Limb (tissue), 2 donors: Measurements from ENCODE around the gene MUSK.
"Not testable (repeated sequence)": the region's sequence is repeated elsewhere in the genome, so short reads cannot be mapped to it uniquely, and the experiment has no call there.

Experiments
- DNase-seq, 2 donors: peaks; one replicate each; pipeline ENCODE4 v3.0.0-alpha.2; 2016; ENCODE audit errors: extremely low spot score in 2 of 2

MUSK gene

DNA sequence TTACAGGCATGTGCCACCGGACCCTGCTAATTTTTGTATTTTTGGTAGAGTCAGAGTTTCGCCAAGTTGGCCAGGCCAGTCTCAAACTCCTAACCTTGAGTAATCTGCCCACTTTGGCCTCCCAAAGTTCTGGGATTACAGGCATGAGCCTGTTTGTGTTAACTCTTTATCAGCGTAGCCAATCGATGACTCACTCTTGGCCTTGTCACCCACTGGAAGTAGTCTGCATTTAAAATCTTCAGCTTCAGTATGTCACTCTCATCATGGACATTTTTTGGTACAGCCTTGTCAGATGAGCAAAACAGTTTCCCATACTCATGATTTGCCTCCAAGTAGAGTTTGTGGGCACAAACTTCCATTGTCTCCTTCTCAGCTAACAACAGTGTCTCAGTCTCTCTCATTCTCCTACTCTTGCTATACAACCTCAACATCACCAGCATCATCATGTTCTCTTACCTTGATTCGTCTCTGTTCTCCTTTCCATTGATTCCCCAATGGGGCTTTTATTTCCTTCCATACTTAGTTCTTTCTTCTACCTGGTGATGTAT, 22.5 kb downstream of the MUSK start:
- no peak for DNase-seq

DNA sequence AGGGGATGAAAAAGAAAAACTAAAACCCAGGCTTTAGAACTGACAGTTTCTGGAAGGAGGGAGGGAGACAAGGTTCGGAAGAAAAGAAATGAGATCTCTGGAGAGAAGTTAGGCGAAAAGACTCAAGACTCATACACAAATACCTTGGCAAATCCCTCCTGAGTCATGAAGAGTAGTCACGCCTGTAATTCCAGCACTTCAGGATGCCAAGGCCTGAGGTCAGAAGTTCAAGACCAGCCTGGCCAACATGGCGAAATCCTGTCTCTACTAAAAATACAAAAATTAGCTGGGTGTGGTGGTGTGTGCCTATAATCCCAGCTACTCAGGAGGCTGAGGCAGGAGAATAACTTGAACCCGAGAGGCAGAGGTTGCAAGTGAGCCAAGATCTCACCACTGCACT, 27.3 kb downstream of the MUSK start:
- not testable (repeated sequence) for DNase-seq

DNA sequence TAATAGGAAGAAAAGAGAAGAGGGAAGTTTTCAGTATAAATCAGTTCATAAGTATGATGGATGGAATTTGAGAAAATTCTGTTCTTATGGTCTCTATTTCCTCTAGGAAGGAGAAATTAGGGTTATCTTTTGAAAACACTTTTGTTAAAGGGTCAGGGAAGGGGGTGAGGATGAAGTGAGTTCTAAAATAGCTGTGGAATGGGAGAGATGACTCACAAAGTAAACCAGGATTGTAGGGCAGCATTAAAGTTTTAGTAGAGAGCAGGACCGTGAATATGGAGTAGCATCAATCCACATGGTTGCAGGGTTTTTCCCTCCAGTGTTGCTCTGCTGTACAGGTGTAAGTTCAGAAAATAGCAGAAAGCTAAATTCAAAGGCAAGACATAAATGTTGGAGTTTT, 32.4 kb downstream of the MUSK start:
- no peak for DNase-seq

DNA sequence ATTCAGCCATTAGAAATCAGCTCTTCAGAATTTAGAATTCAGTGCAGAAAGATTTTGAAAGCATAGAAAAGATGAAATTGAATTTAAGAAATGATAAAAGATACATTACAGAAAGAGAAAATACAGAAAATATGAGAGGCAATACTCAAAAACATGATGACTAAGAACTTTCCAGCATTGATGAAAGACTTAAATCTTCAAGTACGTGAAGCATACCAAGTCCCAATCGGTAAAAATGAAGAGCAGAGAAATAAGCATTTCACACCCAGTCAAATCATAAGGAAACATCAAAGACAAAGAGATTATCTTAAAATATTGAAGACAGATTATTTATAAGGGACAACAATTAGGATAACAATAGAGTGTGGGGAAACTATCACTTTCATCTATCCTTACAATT, 35.1 kb downstream of the MUSK start:
- no peak for DNase-seq

DNA sequence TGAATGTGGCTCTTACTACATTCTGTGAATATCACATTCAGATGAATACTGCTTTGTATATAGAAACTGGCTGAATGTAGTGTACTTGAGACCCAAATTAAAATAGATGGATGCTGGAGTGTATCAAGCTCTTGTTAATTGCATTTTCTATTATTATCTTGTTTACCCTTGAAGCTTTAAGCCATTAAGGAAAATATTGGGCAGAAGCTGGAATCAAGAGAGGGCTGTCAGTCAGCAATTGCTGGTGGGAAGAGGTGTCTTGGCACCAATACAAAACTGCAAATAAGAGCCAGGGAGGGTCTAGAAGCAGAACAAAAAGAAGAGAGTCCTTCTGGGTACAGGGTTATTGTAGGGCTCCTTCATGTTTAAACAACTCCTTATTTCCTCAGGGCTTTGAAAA, 38.8 kb downstream of the MUSK start:
- no peak for DNase-seq

DNA sequence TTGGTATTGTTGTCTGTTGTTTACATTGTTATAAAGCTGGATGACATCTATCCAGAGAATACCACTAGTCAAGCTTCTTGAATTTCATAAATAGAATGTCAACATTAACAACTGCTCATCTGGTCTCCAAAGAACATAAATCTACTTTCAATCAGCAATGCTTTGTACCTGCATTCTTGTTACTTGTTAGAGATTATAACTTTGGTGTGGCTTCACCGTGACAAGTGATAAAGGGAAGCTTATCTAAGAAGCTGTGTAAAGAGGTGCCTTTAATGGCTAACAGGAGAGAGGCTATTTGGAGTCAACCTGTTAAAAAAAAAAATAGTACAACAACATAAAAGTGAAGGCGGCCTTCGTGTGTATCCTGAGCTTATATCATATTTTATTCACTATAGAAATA, 41.8 kb downstream of the MUSK start:
- DNase-seq: no peak

DNA sequence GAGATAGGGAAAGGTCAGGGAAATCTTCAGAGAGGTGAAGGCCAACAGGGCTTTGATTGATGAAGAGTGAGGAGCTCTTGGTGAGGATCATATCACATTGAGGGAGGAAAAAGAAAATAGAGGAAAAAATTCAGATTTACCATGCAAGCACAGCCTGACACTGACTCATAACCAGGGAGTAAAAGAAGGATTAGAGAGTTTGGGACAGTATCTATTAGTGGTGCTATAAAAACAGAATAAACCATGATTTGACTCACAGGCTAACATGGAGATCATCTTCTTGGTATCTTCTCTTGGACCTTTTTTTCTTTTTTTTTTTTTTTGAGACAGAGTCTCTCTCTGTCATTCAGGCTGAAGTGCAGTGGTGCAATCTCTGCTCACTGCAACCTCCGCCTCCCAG, 44.4 kb downstream of the MUSK start:
- DNase-seq: no peak

DNA sequence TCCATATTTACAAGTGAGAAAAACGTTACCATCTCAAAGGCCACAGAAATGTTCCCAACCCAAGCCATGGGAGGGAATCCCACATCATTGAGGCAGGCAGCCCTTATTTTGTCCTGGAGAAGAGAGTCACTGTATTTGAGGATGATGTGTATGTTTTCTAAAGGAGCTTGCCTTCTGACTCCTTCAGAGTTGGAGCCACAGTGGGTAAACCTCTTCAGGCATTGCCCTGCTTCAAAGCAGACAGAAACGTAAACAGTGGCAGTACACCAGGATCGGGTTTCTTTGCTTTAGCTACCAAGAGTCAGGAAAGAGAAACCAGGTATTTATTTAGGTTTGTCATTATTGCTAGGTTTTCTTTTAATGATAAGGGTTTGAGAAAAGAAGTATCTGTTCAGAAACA, 45.7 kb downstream of the MUSK start:
- DNase-seq: no peak

DNA sequence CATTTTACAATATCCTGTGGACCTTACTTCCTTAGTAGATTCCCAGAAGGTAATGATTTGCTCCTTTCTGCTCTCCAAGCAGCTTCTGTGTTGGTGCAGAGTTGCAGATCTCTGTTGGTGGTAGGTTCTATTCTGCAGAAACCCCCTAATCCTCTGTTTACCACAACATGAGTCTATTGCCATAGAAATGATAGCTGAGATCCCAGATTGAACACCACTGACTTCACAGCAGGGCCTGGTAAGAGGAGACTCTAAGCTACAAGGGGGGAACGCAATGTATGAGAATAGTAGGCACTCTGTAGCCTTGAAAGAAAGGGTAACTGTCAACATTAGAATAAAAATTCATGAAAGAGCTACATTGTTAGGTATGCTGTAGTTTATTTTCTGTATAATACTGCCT, 59.5 kb downstream of the MUSK start:
- no peak for DNase-seq

DNA sequence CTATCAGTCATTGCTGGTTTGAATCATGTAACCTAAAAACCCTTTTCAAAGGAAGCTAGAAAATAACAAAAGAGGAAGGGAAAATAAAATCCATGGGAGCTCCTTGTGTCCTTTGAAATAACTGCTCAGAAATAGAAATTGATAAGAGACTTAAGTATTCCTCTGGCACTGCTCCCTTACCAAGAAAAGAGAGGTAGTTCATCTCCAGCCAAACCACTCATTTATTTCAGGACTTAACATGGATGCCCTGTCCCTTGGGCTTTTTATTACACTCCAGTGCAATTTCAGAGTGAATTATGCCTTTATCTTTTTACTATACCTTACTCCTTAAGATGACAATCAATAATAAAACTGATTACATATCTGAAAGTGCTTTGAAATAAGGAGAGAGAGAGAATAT, 61.0 kb downstream of the MUSK start:
- DNase-seq: no peak

DNA sequence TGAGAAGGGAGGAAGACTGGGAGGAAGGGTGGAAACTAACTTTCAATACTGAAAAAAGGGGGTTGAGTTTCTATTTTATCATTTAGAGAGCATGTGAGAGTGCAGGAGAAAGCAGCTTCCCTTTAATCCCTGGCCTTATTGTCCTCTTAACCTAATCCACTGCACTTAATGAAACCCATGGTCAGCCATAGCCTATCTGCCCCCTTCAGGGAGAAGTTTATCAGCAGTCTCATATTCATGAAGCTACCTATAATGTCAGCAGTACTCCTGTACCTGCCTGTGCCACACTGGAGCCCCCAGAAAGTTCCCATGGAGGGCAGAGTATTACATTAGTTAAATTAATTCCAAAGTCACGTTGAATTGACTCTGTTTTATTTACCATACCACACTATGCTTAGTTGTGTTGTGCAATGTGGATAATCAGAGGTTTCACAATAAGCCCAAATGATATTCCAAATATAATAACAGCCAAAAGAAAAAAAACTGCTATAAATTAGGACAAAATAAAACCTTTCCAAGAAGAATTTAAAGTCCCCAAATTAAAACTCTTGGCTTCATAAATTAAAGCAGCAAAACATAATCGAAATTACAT, 62.9 kb downstream of the MUSK start:
- no peak for DNase-seq

DNA sequence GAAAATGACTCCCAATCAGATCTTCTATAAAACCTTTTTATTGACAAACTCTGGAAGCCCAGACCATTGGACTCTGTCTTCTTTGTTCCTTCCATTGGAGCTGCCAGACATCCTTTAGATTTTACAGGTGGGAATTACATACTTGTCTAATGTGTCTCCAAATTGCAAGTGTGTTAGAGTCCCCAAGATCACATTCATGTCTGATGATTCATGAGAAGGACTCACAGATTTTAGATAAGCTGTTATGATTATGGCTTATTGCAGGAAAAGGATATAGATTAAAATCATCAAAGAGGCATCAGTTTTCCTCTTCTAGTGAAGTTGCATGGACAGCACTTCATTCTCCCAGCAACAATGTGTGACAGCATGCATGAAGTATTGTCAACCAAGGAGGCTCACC, 70.4 kb downstream of the MUSK start:
- DNase-seq: no peak

DNA sequence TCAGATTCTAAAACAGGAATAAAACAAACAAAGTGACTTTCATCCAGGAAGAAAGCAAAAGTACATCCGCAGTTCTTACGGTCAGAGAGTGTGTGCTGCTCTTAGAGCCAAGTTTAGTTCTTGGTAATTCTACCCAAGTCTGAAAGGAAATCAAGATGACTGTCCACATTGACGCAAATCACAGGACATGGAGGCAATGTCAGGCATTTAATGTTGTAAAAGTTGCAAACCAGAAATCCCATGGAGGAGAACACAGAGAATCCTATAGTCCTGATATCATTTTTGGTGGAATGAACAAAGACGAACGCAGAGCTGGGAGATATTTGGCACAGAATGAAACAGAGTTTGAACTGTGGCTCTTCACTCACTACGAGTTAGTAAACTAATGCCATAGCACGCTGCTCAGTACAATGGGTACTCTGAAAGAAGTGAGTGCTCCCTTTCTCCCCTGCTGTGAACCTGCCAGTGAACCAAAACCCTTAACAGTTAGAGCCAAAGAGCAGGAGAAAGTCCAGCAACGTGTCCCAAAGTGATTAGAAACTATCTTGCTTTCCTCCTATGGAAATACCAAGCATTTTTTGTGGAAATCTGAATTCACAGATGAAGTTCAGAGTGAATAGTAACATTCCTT, 74.3 kb downstream of the MUSK start:
- peak; percentile 33 to 53 for DNase-seq

DNA sequence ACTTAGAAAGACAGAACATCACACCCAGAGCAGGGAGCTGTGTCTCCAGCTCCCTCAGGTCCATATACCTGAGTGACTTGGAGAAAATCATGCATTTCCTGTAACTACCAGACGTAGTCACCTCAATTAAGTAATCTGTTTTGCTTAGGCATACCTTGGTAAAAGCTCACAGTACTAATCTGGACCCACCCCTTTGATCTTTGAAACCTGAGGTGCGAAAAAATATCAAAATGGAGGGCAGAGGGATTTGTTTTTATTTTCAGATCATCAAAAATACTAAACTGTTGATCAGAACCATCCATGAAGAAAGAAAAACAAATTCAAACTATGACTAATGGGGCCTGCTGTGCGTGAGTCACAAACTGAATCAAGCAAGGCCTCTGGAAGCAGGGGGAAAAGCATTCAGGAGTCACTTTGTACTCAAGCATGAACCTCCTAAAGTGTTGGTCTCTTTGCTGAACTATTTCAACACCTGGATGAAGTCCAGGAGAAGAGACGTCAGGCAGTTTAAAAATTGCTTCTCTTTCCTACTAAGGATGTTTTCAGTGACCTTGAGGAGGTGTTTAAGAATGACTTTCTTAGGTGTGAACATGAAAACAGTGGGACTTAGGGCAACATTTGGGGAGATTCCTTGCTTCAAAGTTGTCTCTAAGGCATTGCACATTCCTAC, 76.3 kb downstream of the MUSK start:
- peak in 1 of 2 donors; percentile 43 for DNase-seq

DNA sequence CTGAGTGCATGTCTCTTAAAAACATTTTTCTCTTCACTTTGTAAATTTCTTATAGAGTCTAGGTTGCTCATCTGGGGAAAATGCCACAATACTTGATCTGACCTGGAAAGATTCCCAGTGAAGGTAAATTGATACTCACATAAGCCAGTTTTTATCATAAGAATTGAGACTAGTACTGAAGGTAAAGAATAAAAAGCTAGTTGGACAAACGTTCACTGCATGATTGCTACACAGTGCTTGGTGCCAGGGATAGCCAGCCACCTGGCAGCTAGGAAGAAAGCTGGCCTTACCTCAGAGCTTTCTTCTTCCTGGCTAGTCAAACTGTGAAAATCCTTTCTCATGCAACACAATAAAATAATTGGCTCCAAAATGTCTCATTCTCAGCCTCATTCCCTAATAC, 77.1 kb downstream of the MUSK start:
- peak in 1 of 2 donors; percentile 8 for DNase-seq

DNA sequence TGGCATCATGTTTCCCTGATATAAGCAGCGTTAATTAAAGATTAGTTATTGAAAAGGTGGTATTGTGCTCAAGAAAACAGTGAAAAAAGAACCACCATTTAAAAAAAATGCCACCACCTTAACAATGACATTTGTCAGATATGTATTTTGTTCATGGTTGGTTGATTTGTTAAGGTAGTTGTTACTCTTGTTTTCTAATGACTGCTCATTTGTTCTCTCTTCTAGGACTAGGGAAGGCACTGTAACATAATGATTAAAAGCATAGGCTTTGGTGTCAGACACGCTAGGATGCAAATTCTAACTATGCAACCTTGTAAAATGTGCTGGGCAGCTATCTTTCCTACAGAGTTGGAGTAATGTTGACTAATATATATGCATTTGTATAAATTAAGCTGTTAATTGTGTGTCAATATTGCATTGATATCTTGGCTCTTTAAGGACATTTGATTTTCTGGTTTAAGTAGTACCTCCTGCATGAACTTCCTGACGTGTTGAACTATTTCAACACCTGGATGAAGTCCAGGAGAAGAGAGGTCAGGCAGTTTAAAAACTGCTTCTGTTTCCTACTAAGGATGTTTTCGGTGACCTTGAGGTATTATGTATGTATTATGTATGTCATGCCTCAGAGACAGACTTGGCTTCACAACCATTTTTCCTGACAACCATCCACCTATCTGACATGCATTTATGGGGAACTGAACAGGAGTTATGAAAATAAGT, 77.8 kb downstream of the MUSK start:
- no peak for DNase-seq

DNA sequence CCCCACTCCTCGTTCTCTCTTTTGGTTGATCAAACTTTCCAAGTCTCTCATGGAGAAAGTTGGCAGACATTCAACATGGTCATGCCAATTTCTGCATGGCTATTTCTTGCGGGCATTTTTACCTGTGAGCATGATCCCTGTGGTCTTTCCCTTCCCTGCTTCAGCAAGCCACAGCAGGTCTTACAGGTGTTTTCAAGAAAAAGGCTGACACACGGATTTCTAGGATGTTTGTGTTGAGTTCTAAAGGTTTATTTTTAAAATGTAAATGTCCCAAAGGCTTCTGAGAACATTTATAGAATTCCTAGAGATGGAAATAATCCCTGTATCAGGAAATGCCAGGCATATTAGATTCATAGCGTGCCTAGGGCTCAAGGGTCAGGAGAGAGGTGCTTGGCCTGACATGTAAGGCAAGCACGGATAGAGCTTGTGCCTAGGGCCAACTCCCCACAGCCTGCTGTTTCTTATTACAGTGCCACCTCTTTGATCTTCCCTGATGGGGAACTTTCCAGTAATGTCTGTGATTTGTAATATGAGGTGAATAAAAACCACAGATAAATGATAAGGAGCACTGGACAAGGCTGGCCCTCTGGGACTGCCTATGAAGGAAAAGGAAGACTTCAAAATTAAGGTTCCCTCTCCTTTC, 79.8 kb downstream of the MUSK start:
- DNase-seq: no peak

DNA sequence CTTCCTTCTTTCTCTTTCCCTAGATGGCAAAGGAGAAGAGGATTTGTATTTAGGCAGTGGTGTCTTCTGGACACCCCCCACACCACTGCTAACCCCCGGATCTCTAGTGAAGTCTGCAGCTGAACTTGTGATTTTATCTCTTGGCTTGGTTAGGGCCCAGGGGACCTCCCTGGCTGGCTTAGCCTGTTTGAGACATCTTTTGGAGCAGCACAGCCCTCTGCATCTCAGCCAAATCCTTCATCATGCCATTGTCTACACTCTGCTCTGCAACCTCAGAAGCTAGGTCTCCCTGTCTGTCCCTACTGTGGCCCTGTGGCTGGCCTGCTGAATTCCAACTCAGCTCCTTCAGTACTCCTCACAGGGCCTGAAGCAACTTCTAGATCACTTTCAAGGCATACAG, 81.7 kb downstream of the MUSK start:
- DNase-seq: no peak

DNA sequence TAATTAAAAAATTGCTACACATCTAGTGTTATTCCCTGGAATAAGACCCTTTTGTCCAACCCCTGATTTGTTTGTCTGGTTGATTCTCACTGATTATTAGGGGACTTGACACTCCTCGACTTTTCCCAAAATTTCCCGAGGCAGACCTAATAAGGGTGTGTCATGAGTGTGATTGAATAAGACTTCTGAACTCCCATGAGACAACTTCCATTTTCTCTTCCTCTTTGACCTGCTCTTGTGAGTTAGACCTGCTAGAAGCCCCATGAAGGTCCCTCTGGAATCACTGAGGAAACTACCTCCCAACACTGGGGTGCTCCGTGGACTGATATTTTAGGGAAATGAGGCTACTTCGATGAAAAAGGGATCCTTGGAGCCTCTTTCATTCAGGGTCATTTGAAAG, 83.4 kb downstream of the MUSK start:
- DNase-seq: no peak

DNA sequence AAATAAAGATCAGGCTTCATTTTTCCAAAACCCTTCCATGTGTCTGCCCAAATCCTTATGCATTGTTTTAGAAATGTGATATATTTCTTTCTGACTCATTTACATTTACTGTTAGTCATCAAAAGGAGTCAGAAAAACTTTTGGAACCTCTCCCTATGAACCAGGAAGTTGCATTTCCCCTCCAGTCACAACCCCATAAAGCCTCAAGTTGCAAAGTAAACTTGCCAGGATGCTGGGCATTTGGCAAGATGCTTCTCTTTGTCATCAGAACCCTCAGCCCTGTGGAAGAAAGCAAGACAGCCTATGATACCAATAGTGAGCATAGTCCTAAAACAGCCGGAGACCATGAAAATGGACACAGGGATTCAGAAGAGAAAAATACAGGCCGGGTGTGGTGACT, 84.2 kb downstream of the MUSK start:
- DNase-seq: no peak

DNA sequence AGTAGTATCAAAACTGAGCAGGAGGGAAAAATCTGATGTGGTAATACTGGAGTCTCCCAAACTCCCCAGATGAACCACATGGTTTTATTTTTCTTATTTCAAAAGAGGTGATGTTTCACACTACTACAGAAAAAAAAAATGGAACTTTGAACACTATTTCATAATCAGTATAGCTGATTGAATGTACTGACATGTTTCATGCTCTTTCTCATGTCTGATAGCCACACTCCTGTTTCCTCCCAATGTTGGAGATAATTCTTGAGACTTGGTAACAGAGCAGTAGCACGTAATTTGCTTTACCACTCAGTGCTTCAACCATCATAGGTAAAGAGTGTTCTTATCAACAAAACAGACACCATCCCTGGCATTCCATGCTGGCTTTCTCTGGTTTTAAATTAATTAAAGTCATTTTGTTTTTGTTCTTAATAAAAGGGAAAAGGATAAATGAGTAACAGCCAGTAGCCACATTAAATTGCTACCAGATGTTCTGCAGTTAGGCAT, 85.2 kb downstream of the MUSK start:
- no peak for DNase-seq

DNA sequence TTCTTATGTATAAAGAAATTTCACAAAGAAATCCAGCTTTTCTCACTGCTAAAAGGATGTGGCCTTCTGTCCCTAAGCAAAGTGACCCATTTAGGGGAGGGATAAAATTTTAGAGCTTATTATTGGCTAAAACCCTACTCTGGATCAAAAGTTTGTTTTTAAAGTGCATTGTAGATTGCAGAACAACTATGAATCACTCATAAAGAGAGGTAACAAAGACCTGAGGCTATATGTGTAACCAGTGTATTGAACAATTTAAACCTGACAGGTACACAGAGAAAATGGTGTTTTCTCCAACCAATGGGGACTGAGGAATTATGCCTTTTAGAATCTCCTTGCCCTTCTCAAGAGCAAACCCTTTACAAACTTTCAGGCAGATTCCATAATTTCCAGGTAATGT, 86.6 kb downstream of the MUSK start:
- no peak for DNase-seq
